Endothelial cell (in vitro differentiated cells): ENCODE measurements around the gene SDS. TPM values are rescaled to one million over a fixed set of nuclear protein-coding genes. Genes with fewer than 3 reads are reported as not detected.

Experiments
- DNase-seq: peaks from one replicate; pipeline ENCODE4 v3.0.0; 2021; ENCODE audit warnings: low spot score
- H3K27ac Mint-ChIP-seq: one replicate; pipeline ENCODE4 v1.8.0; 2021; ENCODE audit warnings: mixed read lengths, inconsistent platforms; ENCODE audit not compliant: unreplicated experiment
- H3K27me3 Mint-ChIP-seq: one replicate; pipeline ENCODE4 v1.8.0; 2021; ENCODE audit warnings: mild to moderate bottlenecking, moderate library complexity, mixed read lengths, inconsistent platforms; ENCODE audit not compliant: unreplicated experiment
- H3K36me3 Mint-ChIP-seq: one replicate; pipeline ENCODE4 v1.8.0; 2021; ENCODE audit warnings: mild to moderate bottlenecking, low read depth, mixed read lengths, inconsistent platforms; ENCODE audit not compliant: unreplicated experiment
- H3K4me1 Mint-ChIP-seq: one replicate; pipeline ENCODE4 v1.8.0; 2021; ENCODE audit warnings: mild to moderate bottlenecking, mixed read lengths, inconsistent platforms; ENCODE audit not compliant: unreplicated experiment
- H3K4me3 Mint-ChIP-seq: one replicate; pipeline ENCODE4 v1.8.0; 2021; ENCODE audit warnings: mild to moderate bottlenecking, mixed read lengths, inconsistent platforms; ENCODE audit not compliant: unreplicated experiment
- H3K9me3 Mint-ChIP-seq: one replicate; pipeline ENCODE4 v1.8.0; 2021; ENCODE audit warnings: mixed read lengths, inconsistent platforms; ENCODE audit not compliant: unreplicated experiment
- CTCF ChIP-seq: fragments of 200-600 bp; sonication (generic); IDR thresholded peaks from one replicate; pipeline ENCODE4 v1.5.0; 2021; ENCODE audit warnings: antibody characterized with exemption; ENCODE audit not compliant: unreplicated experiment
- total RNA-seq: library from RNA; stranded (reverse); fragmentation: NEBNext Ultra II Directional; extraction: Animal tissue kit (Norgen Biotek cat#: 25700); gene quantifications from one replicate; pipeline ENCODE4 v1.2.1, GENCODE V29; 2021; ENCODE audit not compliant: unreplicated experiment

Gene SDS
- total RNA-seq, 1 donor from 2014 or later, result not detected

- H3K27ac Mint-ChIP-seq, result no peak overlapping the region
- no peaks in the 10 kb centered on the region for H3K4me1 Mint-ChIP-seq
- no peak overlapping the region for H3K4me3 Mint-ChIP-seq
- no peaks in the 10 kb centered on the region for H3K9me3 Mint-ChIP-seq
- no peak for TF ChIP-seq CTCF
- peaks cover 4% of the 10 kb centered on the region for H3K27me3 Mint-ChIP-seq
- peaks cover 6% of the 10 kb centered on the region for H3K36me3 Mint-ChIP-seq
- DNase-seq, result no peak
These were observed 16.7 kb downstream of the SDS start for GRCh38 chr12:113386866-113387566.

- Mint-ChIP-seq H3K27me3 (peaks cover 6% of the 10 kb centered on the region), H3K36me3 (peaks cover 6% of the 10 kb centered on the region), H3K4me3 (no peak overlapping the region), H3K27ac (no peak overlapping the region), H3K9me3 (no peaks in the 10 kb centered on the region), H3K4me1 (no peaks in the 10 kb centered on the region)
- TF ChIP-seq CTCF, result no peak
- no peak for DNase-seq
These were observed 18.3 kb downstream of the SDS start for GRCh38 chr12:113385282-113385882.

- no peak for TF ChIP-seq CTCF
- H3K27ac Mint-ChIP-seq, result no peak overlapping the region
- DNase-seq, result no peak
- peaks cover 6% of the 10 kb centered on the region for H3K27me3 Mint-ChIP-seq
- H3K4me1 Mint-ChIP-seq, result no peaks in the 10 kb centered on the region
- H3K36me3 Mint-ChIP-seq, result peaks cover 6% of the 10 kb centered on the region
- H3K9me3 Mint-ChIP-seq, result no peaks in the 10 kb centered on the region
- H3K4me3 Mint-ChIP-seq, result no peak overlapping the region
These were observed 18.9 kb downstream of the SDS start for GRCh38 chr12:113384778-113385177.

- H3K4me1 Mint-ChIP-seq, result no peaks in the 10 kb centered on the region
- no peak for DNase-seq
- no peaks in the 10 kb centered on the region for H3K9me3 Mint-ChIP-seq
- no peak overlapping the region for H3K27ac Mint-ChIP-seq
- H3K27me3 Mint-ChIP-seq, result peaks cover 6% of the 10 kb centered on the region
- no peak for TF ChIP-seq CTCF
- no peak overlapping the region for H3K4me3 Mint-ChIP-seq
- H3K36me3 Mint-ChIP-seq, result peaks cover 6% of the 10 kb centered on the region
These were observed 21.5 kb downstream of the SDS start for GRCh38 chr12:113382206-113382605.

- Mint-ChIP-seq H3K27ac (no peak overlapping the region), H3K4me3 (no peak overlapping the region), H3K4me1 (no peaks in the 10 kb centered on the region), H3K27me3 (peaks cover 6% of the 10 kb centered on the region), H3K9me3 (no peaks in the 10 kb centered on the region), H3K36me3 (peaks cover 6% of the 10 kb centered on the region)
- no peak for DNase-seq
- TF ChIP-seq CTCF, result no peak
These were observed 22.5 kb downstream of the SDS start for GRCh38 chr12:113381220-113381619.
